HG02642 (cell line): ENCODE data around the gene ARL4A.
"Not testable (repeated sequence)": the region's sequence is repeated elsewhere in the genome, so short reads cannot be mapped to it uniquely, and the experiment has no call there.

ENCODE experiments used
- ATAC-seq: cut with Tn5 transposase; IDR thresholded peaks from one replicate; pipeline ENCODE4 v1.9.1; 2021; ENCODE audit warnings: mild to moderate bottlenecking; ENCODE audit not compliant: unreplicated experiment, poor library complexity

The ARL4A gene

DNA sequence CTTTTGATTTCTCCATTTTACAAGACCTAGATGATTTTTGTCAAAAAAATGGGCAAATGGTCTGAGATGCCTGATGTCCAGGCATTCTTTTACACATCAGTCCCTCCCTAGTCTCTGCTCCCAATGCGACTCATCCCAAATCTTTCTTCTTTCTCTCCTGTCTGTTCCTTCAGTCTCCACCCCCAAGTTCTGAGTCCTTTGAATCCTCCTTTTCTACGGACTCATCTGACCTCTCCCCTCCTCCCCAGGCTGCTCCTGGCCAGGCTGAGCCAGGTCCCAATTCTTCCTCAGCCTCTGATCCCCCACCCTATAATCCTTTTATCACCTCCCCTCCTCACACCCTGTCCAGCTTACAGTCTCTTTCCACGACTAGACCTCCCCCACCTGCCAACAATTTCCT is 26.4 kb upstream of the ARL4A start:
- not testable (repeated sequence) for ATAC-seq

DNA sequence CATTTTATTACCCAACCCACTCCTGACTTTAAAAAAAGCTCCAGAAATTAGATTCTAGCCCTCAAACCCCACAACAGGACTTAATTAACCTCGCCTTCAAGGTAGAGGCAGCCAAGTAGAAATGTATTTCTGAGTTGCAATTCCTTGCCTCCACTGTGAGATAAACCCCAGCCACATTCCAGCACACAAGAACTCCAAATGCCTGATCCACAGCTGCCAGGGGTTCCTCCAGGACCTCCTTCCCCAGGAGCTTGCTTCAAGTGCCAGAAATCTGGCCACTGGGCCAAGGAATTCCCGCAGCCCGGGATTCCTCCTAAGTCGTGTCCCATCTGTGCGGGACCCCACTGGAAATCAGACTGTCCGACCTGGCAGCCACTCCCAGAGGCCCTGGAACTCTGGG is 25.9 kb upstream of the ARL4A start:
- no peak for ATAC-seq

DNA sequence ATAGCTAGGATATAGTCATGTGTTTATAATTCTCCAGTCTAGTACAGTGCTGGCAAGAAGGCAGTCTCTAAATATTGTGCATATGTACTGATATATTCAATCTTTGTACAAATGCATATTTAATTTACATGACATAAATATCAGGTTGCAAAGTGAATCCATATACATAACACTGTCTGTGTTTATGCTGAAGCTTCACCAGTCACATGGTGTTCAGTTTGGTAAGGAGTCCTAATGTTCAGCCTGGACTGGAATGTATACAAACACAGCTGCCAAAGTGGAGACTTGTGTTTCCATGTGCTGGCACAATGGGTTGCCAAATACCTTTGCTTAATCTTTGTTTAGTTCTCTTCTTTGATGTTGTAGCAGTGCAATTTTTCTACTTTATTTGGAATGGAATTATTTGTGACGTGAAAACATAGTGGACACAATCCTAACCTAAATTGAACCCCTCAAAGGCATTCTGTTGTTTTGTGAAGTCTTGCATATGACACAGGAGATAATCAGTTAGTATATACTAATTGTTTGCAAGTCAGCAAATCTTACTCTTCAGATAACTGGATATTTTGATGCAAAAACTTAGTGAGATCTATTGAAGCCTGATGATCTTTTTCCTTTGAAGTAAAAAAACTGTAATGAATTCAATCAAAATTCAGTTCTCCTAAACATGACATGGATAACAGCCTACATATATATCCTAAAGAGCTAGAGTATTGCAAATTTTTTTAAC is 17.3 kb upstream of the ARL4A start:
- no peak for ATAC-seq

DNA sequence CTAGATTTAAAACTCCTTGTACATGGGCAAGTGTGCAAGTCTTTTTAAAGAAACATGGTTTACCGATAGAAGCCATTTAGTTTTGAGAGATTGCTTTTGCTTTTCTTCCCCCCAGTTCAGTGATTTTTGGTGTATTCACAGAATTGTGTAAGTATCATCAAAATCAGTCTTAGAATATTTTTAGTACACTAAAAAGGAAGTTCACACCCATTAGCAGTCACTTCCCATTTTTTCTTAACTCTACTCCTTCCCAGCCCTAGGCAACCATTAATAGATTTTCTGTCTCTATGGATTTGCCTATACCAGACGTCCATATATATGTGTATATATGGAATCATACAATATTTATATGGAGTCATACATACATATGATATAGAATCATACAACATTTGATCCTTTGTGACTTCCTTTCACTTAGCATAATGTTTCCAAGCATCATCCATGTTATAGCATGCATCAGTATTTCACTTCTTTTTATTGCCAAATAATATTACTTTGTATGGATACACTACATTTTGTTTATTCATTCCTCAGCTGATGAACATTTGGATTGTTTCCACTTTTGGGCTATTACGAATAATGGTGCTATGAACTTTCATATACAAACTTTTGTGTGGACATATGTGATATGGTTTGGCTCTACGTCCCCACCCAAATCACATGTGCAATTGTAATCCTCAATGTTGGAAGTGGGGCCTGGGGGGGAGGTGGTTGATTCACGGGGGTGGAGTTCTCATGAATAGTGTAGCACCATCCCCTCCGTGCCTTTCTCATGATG is 16.5 kb upstream of the ARL4A start:
- ATAC-seq = no peak

DNA sequence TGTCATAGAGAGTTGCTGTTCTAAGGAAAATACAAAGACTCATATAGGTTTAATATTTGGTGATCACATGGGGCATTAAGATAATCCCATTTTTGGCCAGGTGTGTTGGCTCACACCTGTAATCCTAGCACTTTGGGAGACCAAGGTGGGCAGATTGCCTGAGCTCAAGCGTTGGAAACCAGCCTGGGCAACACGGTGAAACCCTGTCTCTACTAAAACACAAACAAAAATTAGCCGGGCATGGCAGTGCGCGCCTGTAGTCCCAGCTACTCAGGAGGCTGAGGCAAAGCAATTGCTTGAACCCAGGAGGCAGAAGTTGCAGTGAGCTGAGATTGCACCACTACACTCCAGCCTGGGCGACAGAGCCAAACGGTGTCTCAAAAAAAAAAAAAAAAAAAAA is 14.0 kb upstream of the ARL4A start:
- not testable (repeated sequence) for ATAC-seq

DNA sequence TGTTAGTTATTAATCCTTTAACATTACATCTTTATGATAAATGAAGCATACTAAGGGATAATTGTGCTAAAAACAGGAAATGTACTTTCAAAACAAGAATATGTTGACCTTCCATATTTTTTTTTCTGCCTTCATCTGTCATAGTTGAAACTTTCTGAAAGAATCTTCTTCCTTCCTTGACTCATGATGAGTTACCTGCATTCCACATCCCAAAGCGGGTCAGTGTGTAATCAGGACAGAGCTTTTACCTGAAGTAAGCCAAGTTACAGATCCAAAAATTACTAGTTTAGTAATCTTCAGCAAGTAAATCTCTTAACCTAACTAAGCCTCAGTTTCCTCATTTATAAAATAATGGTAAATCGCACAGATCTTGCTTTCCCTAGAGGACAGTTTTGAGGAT is 13.4 kb upstream of the ARL4A start:
- ATAC-seq = no peak

DNA sequence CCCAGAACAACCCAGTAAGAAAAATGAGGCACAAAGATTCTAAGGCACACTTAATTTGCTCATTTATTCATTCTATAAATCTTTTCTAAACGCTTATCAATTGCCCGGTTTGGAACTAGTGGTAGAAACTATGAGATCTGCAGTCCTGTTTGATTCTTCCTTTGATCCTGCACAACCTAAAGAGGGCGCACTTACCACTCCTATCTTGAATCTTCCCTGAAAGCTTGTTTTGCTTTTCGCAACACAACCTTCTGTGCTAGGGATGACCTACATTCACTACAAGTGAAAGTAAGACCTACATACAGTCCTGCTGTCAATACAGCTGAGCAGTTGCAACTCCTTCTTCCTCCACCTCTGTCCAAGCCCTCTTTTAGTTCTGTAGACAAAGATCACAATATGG is 12.6 kb upstream of the ARL4A start:
- peak; percentile 61 for ATAC-seq

DNA sequence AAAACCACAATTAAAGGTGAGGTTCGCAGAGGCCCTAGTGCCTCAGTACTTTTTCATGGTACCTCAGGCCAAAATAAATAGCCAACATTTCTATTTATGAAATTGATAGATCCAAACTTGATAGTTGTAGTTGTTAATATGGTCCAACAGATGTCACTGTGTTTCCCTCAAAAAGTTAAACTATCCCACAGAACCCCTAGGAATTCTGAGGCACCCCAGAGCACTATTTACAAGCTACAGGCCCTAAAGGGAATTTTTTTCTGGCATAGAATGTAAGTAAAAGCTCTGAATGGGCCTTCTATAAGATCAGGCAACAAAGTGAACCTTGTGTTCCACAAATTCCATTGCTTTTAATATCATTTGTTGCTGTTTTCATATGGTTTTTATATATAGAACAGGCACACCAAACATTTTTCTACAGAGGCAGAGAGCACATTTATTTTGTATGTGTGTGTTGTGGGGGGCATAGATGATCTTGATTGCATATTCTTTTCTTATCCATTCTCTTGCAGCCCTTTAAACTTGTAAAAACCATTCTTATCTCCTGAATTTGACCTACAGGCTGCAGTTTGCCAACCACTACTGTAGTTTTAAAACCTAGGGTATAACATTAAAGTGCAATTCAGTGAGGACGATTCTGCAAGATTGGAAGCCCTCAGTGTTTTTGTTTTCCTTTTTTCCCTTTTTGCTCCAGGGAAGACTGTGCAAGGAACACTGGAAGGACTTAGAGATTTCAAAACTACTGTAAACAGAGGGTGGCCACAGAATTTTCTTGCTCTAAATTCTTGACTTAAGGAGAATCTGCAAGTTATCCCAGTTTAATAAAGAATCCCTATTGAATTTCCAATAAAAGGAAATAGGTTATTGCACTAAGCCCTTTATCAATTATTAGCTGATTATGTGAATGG is 3.5 kb upstream of the ARL4A start:
- ATAC-seq = no peak

DNA sequence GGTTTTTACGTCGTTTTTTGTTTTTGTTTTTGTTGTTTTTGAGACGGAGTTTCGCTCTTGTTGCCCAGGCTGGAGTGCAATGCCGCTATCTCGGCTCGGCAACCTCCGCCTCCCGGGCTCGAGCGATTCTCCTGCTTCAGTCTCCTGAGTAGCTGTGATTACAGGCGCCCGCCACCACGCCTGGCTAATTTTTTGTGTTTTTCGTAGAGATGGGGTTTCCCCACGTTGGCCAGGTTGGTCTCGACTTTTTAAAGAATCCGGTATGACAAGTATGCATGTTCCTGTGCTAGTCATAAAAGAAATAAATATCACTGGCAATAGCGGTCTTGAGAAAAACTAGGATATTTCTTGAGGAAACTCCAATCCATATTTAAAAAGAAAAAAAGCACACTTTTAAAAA is 2.7 kb upstream of the ARL4A start:
- no peak for ATAC-seq

DNA sequence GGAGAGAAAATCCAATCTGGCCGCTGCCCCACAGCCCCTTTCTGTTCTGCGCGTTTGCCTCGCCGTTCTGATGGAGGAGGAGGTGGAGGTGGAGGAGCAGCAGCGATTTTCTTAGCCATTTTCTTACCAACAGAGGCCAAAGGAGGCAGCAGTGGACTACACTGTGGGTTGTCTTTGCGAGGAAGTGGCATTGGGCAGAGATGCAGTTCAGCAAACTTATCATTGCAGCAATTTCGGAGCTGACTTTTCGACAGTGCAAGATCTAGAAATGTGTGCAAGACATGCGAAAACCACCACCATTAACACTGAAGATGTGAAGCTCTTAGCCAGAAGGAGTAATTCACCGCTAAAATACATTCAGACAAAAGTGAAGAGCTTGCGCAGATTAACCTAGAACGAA is 1.9 kb upstream of the ARL4A start:
- ATAC-seq = no peak

DNA sequence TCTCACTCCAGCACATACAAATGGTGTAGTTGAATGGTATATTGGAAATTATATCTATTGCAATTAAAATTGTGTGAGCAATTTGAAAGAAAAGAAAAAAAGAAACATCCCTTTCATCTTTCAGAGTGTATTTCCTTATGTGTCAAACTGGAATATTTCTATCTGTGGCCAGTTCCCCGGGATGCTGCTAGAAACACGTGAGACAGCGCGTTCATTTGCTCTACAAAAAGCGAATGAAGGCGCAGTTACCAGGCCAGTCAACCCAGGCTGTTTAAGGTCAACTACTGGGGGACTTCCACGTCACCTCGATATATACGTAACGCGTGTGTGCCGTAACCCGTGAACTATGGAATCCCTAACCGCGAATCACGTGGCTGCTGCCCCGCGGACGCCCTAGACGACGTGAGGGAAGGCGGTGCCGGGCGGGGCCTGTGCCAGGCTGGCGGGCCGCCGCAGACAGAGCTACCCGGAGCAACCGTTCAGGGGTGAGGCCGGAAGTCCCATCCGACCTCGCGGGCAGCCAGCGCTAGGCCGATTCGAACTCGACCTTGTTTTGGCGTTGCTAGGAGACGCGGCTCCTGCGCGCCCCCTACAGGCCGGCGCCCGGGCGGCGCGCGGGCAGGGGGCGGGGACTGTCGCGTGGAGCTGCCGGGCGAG is 1.1 kb upstream of the ARL4A start:
- peak; percentile 85 for ATAC-seq

DNA sequence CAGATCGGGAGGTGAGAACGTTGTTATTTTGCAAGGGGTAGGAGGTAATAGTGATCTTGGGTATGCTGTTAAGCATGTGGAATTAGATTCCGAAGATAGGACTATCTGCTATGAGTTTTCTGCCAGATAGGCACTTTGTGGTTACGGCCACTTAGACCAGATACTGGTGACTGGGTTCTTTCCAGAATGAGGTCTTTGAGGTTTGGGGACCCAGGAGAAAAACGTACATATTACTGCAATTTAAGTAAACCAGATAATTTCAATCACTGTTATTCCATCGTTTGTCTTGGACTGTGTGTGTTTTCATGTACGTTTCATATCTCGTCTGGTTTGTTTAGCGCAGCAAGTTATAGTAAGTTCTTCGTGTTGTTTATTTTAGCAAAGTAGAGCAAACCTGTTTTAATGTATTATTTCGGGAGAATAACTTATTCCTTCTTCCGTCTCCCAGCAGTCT is 312 bp downstream of the ARL4A start:
- ATAC-seq = no peak

DNA sequence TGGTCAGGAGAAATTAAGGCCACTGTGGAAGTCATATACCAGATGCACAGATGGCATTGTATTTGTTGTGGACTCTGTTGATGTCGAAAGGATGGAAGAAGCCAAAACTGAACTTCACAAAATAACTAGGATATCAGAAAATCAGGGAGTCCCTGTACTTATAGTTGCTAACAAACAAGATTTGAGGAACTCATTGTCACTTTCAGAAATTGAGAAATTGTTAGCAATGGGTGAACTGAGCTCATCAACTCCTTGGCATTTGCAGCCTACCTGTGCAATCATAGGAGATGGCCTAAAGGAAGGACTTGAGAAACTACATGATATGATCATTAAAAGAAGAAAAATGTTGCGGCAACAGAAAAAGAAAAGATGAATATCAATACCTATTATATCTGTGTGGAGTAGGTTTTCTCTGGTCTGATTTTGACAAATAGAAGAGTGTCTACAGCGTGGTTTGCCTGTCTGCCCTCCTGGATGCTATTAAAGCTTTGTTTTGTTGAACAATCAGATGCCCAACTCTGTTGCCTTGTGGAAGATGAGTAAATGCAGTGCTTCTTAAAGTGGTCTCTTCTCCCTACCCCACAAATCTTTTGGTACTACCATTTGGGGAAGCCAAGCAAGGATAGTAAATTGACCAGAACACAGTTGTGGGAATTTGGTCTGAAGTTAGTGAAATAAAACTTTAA is 1.2 kb downstream of the ARL4A start:
- not testable (repeated sequence) for ATAC-seq

DNA sequence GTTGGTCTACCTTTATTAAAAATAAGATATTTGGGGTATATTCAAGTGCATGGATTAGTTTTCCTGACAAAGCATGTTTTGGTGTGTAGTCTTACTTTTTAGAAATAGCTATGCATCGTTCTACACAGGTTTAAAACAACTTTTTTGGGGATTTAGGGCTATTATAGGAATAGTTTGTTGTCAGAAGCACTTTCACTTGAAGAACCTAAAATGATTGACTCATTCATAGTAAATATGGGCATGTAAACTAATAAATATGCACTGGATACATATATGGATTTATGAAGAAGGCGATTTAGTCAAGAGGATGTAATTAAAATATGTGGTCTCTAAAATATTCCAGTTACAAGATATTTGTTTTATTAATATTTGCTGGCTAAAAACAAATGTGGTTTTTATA is 2.0 kb downstream of the ARL4A start:
- ATAC-seq = no peak

DNA sequence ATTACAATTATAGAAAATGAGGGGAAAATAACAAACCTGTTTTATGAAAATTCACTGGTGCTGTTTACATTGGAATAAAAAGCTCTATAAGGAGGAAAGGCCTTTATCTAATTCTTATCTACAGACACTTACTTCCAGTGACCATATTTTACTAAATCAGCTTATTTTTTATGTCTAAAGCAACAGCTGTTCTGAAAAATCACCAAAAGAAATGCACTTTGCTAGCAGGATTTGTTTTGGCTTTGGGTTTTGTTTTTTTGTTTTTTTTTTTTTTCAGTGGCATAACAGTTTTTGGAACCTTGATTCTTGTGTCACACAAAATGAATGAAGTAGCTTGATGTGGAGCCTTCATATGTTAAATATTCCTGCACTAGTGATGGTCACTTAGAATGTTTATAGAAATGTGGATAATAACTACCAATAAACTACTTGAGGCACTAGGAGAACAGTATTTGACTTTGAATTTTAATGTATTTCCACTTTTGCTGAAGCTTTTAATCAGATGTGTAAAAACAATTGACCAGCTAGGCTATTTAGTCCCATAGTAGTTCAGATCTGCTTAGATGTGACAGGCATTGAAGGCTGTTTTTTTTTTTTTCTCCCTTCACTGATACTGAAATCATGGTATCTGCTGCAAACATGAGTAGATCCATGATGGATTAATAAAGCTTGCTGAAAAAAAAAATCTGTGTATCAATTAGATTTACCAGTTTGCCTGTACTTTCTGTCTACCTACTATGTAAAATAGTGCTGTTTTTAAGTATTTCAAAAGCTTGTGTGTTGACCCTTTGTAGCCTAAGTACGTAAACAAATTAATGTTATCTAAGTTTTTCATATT is 2.8 kb downstream of the ARL4A start:
- no peak for ATAC-seq

DNA sequence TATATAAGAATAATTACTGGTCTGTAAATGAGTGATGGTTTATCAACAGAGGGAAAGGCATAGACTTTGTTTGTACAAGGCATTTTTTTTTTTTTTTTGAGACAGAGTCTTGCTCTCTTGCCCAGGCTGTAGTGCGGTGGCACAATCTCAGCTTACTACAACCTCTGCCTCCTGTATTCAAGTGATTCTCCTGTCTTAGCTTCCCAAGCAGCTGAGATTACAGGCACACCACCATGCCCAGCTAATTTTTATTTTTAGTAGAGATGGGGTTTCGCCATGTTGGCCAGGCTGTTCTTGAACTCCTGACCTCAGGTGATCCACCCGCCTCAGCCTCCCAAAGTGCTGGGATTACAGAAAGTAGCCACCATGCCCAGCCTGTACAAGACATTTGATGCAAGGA is 4.0 kb downstream of the ARL4A start:
- not testable (repeated sequence) for ATAC-seq

DNA sequence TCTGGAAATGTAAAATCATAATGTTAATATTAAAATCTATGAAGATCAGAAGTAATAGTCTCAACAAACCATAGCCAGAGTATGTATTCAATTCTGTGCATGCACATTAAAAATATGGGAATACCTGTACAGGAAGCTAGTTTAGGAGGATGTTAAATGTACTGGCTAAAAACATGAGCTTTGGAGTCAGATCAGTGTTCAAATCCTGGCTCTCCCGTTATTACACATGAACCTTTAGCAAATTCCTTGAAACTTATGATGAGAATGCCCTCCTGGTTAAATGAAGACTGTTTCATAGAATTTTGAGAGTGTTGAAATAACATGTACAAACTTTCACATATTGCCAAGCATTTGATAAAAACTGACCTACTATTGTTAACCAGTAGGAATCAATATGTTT is 4.6 kb downstream of the ARL4A start:
- ATAC-seq = no peak

DNA sequence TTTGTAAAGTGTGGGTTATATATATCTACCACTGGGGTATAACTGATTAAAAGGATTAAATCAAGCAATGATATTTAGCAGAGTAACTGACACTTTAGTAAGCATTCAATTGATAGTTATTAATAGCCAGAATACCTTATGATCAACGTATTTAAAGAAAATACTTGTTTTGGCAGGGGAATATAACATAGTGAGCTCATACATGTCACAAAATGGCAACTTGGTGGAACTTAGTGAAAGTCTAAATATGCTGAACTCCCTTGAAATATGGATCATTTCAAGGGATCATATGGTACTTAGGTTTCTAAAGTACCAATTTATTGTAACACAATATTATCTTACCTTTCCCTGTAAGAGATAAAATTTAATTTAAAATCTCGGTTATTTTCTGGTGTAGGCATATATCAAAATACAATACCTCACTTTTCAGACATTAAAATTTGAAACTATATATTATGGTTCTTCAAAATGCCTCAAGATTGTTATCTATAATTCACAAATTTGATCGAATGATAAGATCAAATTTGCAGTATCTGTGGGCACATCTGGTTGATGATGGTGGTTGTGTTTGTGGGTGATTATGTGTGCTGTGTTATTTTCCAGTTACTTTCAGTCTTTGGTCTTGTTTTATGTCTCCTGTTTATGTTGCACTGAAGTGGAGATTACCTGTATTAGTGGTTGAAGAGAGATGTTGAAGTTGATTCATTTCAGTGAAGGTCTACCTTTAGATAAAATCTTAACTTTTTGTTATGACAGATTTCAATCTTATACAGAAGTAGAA is 5.2 kb downstream of the ARL4A start:
- no peak for ATAC-seq
